NCI-H2029 (cell line): ENCODE measurements around the gene BLM.

Experiments used
- DNase-seq: peaks from one replicate; lab custom pipeline; 2025; lab: John Stamatoyannopoulos, UW

The BLM gene

DNA sequence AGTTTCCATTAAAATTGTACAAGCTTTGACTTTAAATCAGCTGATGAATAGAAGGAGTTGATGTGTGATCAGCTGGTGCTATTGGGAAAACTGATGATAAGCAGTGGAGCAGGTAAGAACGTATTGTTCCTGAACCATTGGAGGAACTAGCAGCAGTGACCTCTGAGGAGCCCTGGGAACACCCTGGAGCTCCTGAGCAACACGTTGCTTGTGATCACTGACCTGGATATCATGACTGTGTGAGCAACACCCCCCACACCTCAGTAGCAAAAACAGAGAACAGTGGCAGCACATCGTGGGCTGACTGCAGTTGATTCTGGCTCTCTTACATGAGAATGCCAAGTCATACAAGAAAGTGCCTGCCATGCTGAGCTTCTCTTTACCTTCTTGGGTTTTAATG is 72.9 kb downstream of the BLM start:
- no peak for DNase-seq

DNA sequence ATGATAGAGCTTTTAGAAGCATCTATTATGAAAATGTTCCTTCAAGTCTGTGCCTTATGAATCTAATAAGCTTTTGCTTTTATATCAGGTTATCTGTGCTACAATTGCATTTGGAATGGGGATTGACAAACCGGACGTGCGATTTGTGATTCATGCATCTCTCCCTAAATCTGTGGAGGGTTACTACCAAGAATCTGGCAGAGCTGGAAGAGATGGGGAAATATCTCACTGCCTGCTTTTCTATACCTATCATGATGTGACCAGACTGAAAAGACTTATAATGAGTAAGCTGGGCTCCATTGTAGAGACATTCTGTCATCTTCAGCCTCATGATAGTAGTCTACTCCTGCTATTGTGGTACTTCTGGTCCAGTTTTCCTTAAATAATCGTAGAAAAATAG is 73.4 kb downstream of the BLM start:
- no peak for DNase-seq

- no peak for DNase-seq
Observed at GRCh38 chr15:90794538-90794937, 77.4 kb downstream of the BLM start.

- no peak for DNase-seq
Observed at GRCh38 chr15:90799639-90800170, 82.6 kb downstream of the BLM start.

DNA sequence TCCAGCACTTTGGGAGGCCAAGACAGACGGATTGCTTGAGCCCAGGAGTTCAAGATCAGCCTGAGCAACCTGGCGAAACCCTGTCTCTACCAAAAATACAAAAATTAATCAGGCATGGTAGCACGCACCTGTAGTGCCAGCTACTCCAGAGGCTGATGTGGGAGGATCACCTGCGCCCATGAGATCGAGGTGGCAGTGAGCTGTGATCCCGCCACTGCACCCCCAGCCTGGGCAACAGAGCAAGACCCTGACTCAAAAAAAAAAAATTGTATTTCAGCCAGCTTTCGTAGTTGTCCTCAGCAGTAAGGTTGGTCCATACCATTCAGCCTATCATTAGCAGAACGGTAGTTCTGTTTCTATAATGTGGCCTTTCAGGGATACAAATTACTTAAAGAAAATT is 84.7 kb downstream of the BLM start:
- DNase-seq, result no peak

DNA sequence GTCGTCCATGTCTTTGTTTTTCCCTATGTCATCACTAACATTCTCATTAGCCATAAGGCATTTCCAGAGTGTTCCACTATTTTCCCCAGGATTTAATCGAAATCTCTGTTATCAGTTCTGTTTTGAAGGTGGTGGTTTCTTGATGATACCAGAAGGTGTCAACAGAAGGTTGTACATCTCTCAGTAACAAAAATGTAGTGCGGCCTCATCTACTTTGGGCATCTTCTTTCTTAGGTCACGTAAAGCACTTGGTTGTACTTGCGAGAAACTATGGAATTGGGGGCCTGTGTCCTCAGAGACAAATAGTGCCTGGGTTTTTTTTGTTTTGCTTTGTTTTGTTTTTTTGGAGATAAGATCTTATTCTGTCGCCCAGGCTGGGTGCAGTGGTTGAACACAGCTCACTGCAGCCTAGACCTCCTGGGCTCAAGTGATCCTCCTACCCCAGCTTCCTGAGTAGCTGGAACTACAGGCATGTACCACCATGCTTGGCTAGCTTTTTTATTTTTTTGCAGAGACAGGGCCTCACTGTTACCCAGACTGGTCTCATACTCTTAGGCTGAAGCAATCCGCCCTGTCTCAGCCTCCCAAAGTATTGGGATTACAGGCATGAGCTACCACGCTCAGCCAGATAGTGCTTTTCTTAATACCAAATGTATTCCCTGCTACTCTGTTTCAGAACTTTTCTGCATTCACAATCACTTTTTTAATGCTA is 90.1 kb downstream of the BLM start:
- DNase-seq, result no peak

- no peak for DNase-seq
Observed at GRCh38 chr15:90807786-90808086, 90.6 kb downstream of the BLM start.

DNA sequence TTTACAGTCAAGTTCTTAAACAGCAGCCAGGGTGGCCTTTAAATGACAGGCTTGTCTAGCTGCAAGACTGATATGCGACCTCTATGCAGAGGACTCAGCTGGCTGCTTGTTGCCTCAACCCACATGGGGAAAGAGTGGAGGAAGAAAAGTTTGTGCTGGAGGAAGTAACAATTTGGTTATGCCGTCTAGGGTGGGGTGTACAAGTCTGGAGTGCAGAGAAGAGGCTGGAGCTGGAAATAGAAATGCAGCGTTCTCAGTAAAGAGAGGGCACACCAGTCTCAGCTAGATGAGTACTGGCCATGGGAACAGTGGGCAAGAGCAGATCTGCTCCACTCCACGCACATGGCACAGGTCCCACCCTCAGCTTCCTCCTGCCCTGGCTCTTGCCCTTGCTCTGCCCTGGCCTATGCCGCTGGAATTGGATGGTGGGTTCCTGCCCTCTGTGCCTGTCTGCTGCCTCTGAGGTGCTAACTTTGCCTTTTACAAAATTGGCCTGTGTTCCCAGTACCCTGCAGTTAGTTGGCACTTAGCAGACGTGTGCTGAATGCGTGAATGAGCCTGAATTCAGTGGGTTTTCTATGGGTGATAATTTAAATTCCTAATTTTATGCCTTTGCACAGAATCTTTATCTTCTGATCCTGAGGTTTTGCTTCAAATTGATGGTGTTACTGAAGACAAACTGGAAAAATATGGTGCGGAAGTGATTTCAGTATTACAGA is 91.5 kb downstream of the BLM start:
- DNase-seq, result no peak

DNA sequence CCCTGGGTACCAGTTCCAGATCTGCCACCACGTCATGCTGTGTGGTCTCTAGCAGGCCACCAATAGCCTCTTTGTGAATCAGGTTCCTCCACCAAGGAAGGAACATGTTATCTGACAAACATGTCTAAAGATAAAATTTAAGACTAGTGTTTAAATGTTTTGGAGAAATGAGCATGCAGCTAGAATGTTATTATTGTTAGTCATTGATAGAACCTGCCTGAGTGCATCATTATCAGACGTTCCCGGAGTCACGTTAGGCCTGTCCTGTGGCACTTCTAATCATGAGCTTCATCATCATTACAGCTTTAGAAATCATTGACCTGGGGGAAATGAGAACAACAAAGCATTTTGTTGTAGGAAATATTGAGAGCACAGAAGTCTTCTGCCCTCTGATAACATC is 92.4 kb downstream of the BLM start:
- no peak for DNase-seq

DNA sequence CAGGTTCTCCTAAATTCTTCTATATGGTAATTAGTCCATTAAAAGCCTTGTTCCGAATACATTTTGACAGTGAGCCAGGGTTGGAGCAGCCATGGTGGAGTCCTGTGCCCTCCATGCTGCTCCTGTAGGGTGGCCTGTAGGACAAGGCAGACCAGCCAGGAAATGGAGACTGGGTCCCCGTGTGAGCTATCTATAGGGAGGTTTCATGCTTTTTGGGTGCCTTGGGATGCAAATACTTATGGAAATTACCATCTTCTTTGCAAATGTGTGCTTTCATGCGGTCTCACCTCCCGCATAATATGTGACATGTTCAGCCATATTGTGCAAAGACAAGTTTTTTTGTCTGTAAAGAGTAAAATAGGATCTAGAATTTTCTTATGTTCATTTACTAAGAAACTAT is 93.2 kb downstream of the BLM start:
- no peak for DNase-seq

DNA sequence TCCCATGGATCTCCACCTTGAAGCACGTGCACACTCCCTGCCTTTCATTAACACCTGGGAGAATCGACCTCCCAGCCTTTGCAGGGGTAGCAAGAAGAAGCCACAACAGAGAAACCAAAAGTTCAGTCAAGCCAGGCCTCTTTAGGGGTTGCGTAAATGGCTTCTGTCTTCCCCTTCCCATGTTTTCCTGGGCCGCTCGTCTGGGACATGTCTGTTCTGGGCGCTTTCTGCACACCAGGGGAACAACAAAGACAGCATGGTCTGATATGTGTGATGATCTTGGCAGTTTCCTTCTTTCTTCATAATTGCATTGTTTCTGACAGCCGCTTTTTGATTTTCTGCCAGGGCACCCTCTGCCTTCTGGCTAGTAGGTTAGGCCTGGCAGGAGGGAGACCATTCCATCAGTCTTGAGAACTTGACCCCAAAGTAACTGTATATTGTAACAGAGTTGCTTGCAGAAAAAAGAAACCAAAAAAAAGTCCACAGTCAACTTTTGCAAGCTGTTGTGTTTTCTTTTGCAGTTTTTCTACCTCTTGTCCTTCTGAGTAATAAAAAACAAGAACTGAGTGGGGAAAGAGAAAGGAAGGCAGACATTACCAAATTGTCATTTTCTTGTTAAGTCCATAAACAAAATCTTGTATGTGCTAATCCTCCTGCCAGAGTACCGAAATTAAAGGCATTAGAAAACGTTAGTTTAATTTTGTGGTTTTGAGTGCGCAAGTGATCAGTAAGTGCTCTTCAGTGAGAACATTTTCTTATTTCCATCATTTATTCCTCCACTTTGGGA is 95.2 kb downstream of the BLM start:
- no peak for DNase-seq

DNA sequence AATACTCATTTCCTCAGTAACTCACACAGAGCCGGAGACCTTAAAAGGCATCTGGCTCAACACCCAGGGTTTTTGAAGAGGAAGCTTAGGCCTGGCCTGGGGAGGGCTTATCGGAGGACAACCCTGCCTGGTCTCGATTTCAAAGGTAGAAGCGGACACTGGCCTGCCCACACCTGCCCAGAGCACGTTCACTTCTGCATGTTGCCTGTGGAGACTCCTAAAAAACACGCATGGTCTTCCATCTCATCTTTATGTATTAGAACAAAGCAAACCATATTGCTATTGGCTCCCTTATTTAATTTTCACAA is 95.8 kb downstream of the BLM start:
- DNase-seq, result no peak

DNA sequence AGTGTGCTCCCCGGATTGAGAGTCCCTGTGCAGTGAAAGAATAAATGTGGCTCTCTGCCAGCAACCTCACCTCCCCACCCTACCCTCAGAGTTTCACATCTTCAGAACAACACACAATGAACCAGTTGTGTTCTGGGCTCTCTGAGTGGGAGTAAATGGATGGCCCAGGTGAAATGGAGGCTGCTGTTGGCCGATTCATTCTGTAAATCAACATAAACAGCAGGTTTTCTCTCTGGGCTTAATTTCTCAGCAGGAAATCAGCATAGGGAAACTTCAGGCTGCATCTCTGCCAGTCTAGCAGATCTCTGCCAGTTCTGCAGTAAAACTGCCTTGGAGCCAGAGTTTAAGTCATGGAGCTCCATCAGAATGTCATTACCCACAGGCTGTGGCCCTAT is 96.6 kb downstream of the BLM start:
- DNase-seq, result no peak

- no peak for DNase-seq
Observed at GRCh38 chr15:90814191-90814821, 97.2 kb downstream of the BLM start.

DNA sequence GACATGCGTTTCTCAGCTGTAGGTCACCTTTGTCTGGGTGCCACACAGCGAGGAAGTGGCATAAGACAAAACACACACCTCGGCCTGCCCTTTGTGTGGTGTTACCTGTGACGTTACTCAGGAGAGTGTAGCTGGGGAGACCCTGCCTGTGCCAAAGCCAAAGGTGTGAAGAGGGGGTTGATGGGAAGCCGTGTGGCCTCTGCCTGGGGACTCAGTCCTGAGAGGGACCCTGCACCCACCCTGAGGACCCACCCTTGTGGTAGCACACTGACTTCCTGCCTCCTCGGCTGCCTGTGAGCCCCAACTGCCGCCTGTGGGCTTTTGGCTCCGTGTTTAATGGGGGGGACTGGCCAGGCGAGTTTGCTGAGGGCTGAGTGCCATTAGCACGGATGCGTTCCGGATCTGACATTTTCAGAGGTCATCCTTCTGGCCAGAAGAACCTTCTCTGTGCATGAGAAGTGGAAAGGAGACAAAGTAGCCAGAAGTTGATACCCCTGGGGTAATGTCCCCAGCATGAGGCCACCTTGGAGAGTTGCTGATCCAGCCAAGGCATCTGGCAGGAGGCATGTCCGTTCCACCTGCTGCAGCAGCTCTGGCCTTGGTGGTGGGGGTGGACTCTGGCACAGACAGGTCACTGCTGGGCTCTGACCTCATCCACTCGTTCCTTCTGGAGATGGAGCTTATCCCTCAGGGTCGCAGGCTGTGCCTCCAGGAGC is 99.4 kb downstream of the BLM start:
- DNase-seq, result no peak

- no peak for DNase-seq
Observed at GRCh38 chr15:90817117-90818057, 100.2 kb downstream of the BLM start.

GRCh38 chr15:90818251-90819210 is 101.4 kb downstream of the BLM start:
- DNase-seq, result no peak

DNA sequence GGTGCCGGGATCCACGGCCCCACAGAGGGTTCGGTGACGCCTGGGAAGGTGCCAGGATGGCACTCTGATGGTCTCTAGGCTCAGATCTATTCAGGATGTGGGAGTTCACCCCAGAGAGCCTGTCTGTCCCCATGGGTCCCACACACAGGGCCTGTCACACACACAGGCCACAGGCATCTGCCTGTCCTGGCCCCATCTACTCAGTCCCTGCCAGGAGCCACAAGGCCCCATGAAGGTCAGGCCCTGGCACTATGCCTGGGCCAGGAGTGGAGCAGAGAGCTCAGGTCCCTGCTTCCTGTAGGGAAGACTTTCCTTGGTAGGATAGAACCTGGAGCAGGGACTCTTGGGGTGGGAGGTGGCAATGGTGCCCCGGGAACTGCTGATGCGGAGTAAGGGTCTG is 102.2 kb downstream of the BLM start:
- DNase-seq, result no peak

- no peak for DNase-seq
Observed at GRCh38 chr15:90819850-90820249, 102.7 kb downstream of the BLM start.

DNA sequence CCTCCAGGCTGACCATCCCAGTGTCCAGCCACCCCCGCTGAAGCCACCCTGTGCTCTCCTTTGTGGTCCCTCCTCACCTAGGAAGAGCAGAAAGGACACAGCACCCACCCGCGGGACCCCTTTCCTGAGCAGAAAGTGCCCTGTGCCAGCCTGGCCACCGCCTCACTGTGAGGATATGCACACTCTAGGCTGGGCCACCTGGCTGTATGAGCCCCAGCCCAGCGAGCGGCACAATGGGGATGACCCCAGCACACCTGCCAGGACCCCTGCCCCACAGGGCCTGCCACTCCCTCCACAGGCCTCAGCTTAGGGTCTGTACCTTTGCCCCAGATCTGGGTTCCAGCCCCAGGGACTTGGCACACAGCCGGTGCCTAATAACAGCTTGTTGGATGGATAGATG is 103.3 kb downstream of the BLM start:
- DNase-seq, result no peak
